H9 (cell line): ENCODE measurements around the gene DYNC2H1. TPM values are rescaled to one million over a fixed set of nuclear protein-coding genes. Genes with fewer than 3 reads are reported as not detected.

Experiments
- DNase-seq: peaks from one replicate; pipeline ENCODE4 v3.0.0-alpha.2; 2017
- H2AFZ ChIP-seq: one replicate; pipeline ENCODE4 v1.6.1; 2013; ENCODE audit warnings: mild to moderate bottlenecking, low read length, control low read depth, moderate library complexity
- H2AK5ac ChIP-seq: 2 replicates; pipeline ENCODE4 v1.6.1; 2013; ENCODE audit warnings: low read length, control low read depth, mixed read lengths; ENCODE audit not compliant: insufficient read length
- H2BK120ac ChIP-seq: one replicate; pipeline ENCODE4 v1.6.1; 2013; ENCODE audit warnings: low read depth, mild to moderate bottlenecking, low read length, control low read depth, inconsistent platforms; ENCODE audit not compliant: poor library complexity, severe bottlenecking
- H2BK12ac ChIP-seq: 2 replicates; pipeline ENCODE4 v1.6.1; 2013; ENCODE audit warnings: low read length, control low read depth, mixed read lengths, low read depth; ENCODE audit not compliant: insufficient read length
- H2BK15ac ChIP-seq: 2 replicates; pipeline ENCODE4 v1.6.1; 2013; ENCODE audit warnings: low read depth, low read length, control low read depth
- H2BK20ac ChIP-seq: one replicate; pipeline ENCODE4 v1.6.1; 2013; ENCODE audit warnings: low read depth, mild to moderate bottlenecking, low read length, control low read depth, inconsistent platforms; ENCODE audit not compliant: poor library complexity, severe bottlenecking
- H2BK5ac ChIP-seq: 2 replicates; pipeline ENCODE4 v1.6.1; 2013; ENCODE audit warnings: low read length, control low read depth, mixed read lengths; ENCODE audit not compliant: insufficient read length
- H3K14ac ChIP-seq: 2 replicates; pipeline ENCODE4 v1.6.1; 2013; ENCODE audit warnings: low read length, control low read depth; ENCODE audit not compliant: insufficient read depth
- H3K18ac ChIP-seq: 2 replicates; pipeline ENCODE4 v1.6.1; 2013; ENCODE audit warnings: low read depth, mild to moderate bottlenecking, mixed read lengths, low read length, control low read depth; ENCODE audit not compliant: insufficient read length
- H3K23ac ChIP-seq: 2 replicates; pipeline ENCODE4 v1.6.1; 2013; ENCODE audit warnings: low read length, control low read depth, mixed read lengths, low read depth; ENCODE audit not compliant: insufficient read length
- H3K23me2 ChIP-seq: 2 replicates; pipeline ENCODE4 v1.6.1; 2013; ENCODE audit warnings: low read depth, mild to moderate bottlenecking, mixed read lengths, low read length, control low read depth; ENCODE audit not compliant: insufficient read length, poor library complexity, severe bottlenecking
- H3K27ac ChIP-seq: 2 replicates; pipeline ENCODE4 v1.5.1; 2013; ENCODE audit warnings: low read length, control low read depth, mixed read lengths, low read depth; ENCODE audit not compliant: insufficient read length
- H3K27me3 ChIP-seq: 2 replicates; pipeline ENCODE4 v1.6.1; 2013; ENCODE audit warnings: low read length, control low read depth, inconsistent platforms; ENCODE audit not compliant: insufficient read depth
- H3K4ac ChIP-seq: 2 replicates; pipeline ENCODE4 v1.6.1; 2013; ENCODE audit warnings: low read depth, mild to moderate bottlenecking, control low read depth, inconsistent platforms, low read length, moderate library complexity
- H3K4me1 ChIP-seq: 2 replicates; pipeline ENCODE4 v1.6.1; 2013; ENCODE audit warnings: low read length, control low read depth, inconsistent platforms; ENCODE audit not compliant: insufficient read depth
- H3K4me2 ChIP-seq: 2 replicates; pipeline ENCODE4 v1.6.1; 2013; ENCODE audit warnings: low read length, control low read depth, mixed read lengths; ENCODE audit not compliant: insufficient read length, insufficient read depth
- H3K56ac ChIP-seq: 2 replicates; pipeline ENCODE4 v1.6.1; 2013; ENCODE audit warnings: low read depth, mild to moderate bottlenecking, mixed read lengths, low read length, control low read depth; ENCODE audit not compliant: insufficient read length
- H3K79me1 ChIP-seq: 2 replicates; pipeline ENCODE4 v1.6.1; 2013; ENCODE audit warnings: low read depth, mild to moderate bottlenecking, moderate library complexity, low read length, control low read depth, inconsistent platforms; ENCODE audit not compliant: insufficient read depth, poor library complexity, severe bottlenecking
- H3K79me2 ChIP-seq: 2 replicates; pipeline ENCODE4 v1.6.1; 2013; ENCODE audit warnings: low read length, control low read depth, inconsistent platforms; ENCODE audit not compliant: insufficient read depth
- H3K9ac ChIP-seq: 2 replicates; pipeline ENCODE4 v1.6.1; 2013; ENCODE audit warnings: low read length, control low read depth, mixed read lengths; ENCODE audit not compliant: insufficient read length; ENCODE audit errors: extremely low read depth
- H3K9me3 ChIP-seq: one replicate; pipeline ENCODE4 v1.6.1; 2013; ENCODE audit warnings: low read depth, low read length, inconsistent platforms; ENCODE audit not compliant: control insufficient read depth
- H3T11ph ChIP-seq: one replicate; pipeline ENCODE4 v1.6.1; 2013; ENCODE audit warnings: mild to moderate bottlenecking, low read length, control low read depth, inconsistent platforms
- H4K20me1 ChIP-seq: one replicate; pipeline ENCODE4 v1.6.1; 2013; ENCODE audit not compliant: control insufficient read depth, insufficient read length, insufficient read depth
- H4K5ac ChIP-seq: 2 replicates; pipeline ENCODE4 v1.6.1; 2013; ENCODE audit warnings: low read depth, mild to moderate bottlenecking, mixed read lengths, low read length, control low read depth; ENCODE audit not compliant: insufficient read length
- H4K8ac ChIP-seq: replicated peaks from 2 replicates; pipeline ENCODE4 v1.6.1; 2013; ENCODE audit warnings: low read length, control low read depth, mixed read lengths, low read depth; ENCODE audit not compliant: insufficient read length
- H4K91ac ChIP-seq: 2 replicates; pipeline ENCODE4 v1.6.1; 2013; ENCODE audit warnings: low read depth, mild to moderate bottlenecking, moderate library complexity, mixed read lengths, low read length, control low read depth; ENCODE audit not compliant: insufficient read length
- H3K27ac Mint-ChIP-seq, 3 experiments: 2 replicates in 2 of 3; 3 replicates in 1 of 3; pipeline ENCODE4 v1.8.0; 2020 to 2021; ENCODE audit warnings: mixed read lengths in 3 of 3, mild to moderate bottlenecking in 1 of 3, moderate library complexity in 1 of 3
- H3K27me3 Mint-ChIP-seq: 2 replicates; pipeline ENCODE4 v1.8.0; 2021; ENCODE audit warnings: low read depth, mild to moderate bottlenecking, moderate library complexity, mixed read lengths
- H3K36me3 Mint-ChIP-seq, 3 experiments: 2 replicates in 2 of 3; 3 replicates in 1 of 3; pipeline ENCODE4 v1.8.0; 2020 to 2021; ENCODE audit warnings: low read depth in 3 of 3, mixed read lengths in 3 of 3; ENCODE audit not compliant: insufficient read depth in 1 of 3
- H3K4me1 Mint-ChIP-seq, 2 experiments: 2 replicates each; pipeline ENCODE4 v1.8.0; 2020; ENCODE audit warnings: mixed read lengths in 2 of 2
- H3K4me3 Mint-ChIP-seq, 2 experiments: 2 replicates in 1 of 2; 3 replicates in 1 of 2; pipeline ENCODE4 v1.8.0; 2020 to 2021; ENCODE audit warnings: mild to moderate bottlenecking in 2 of 2, mixed read lengths in 2 of 2, moderate library complexity in 1 of 2
- H3K9me3 Mint-ChIP-seq, 2 experiments: 2 replicates in 1 of 2; 3 replicates in 1 of 2; pipeline ENCODE4 v1.8.0; 2020; ENCODE audit warnings: mild to moderate bottlenecking in 2 of 2, mixed read lengths in 2 of 2, moderate library complexity in 1 of 2
- CTCF ChIP-seq: fragments of 200-600 bp; sonication (generic); conservative IDR thresholded peaks from 3 replicates; pipeline ENCODE4 v1.8.0; 2021; ENCODE audit warnings: antibody characterized with exemption, mild to moderate bottlenecking
- WGBS: extraction: QIAGEN DNeasy Blood & Tissue Kit; methylation state at CpG from one replicate; pipeline ENCODE4 v1.1.7; 2013; ENCODE audit warnings: missing lambda C conversion rate, low lambda C conversion rate, mixed read lengths; ENCODE audit not compliant: insufficient read length; ENCODE audit errors: extremely low coverage; 5-methylcytosine and 5-hydroxymethylcytosine counted together
- total RNA-seq: library from RNA; stranded (reverse); gene quantifications from 2 replicates; pipeline ENCODE4 v1.2.1, GENCODE V29; 2021

Gene DYNC2H1
- total RNA-seq, 1 experiment from 2014 or later = 13.2 TPM

GRCh38 chr11:103202048-103202651 lies 92.9 kb downstream of the DYNC2H1 start:
- H3K27ac ChIP-seq = no peak overlapping the region
- no peaks in the 10 kb centered on the region for H4K20me1 ChIP-seq
- no peaks in the 10 kb centered on the region for H3K27me3 Mint-ChIP-seq
- no peaks in the 10 kb centered on the region for H3K23me2 ChIP-seq
- H3K56ac ChIP-seq = no peak overlapping the region
- H2AFZ ChIP-seq = no peak overlapping the region
- no peaks in the 10 kb centered on the region for H3K4me1 Mint-ChIP-seq
- no peak overlapping the region for H2BK15ac ChIP-seq
- no peaks in the 10 kb centered on the region for H3K79me1 ChIP-seq
- H3K4me2 ChIP-seq = no peak overlapping the region
- no peak overlapping the region for H4K5ac ChIP-seq
- DNase-seq = no peak
- no peak overlapping the region for H3K18ac ChIP-seq
- no peaks in the 10 kb centered on the region for H3K4me1 ChIP-seq
- TF ChIP-seq CTCF = peak; percentile 70
- no peak overlapping the region for H3K4ac ChIP-seq
- H3K9me3 ChIP-seq = no peaks in the 10 kb centered on the region
- no peaks in the 10 kb centered on the region for H3K79me2 ChIP-seq
- H3K9ac ChIP-seq = no peak overlapping the region
- H4K8ac ChIP-seq = no peak overlapping the region
- H3K9me3 Mint-ChIP-seq = no peaks in the 10 kb centered on the region
- H3K14ac ChIP-seq = no peak overlapping the region
- no peak overlapping the region for H3K27ac Mint-ChIP-seq
- peaks cover 4 to 13% (median 11%) of the 10 kb centered on the region in 3 experiments; a peak in 6 of 7 replicates for H3K36me3 Mint-ChIP-seq
- H2BK12ac ChIP-seq = no peak overlapping the region
- H2BK20ac ChIP-seq = no peak overlapping the region
- no peak overlapping the region for H4K91ac ChIP-seq
- no CpG with 5 or more reads among the region's 3 CpGs for WGBS
- H2BK120ac ChIP-seq = no peak overlapping the region
- H3T11ph ChIP-seq = no peak overlapping the region
- no peak overlapping the region for H2BK5ac ChIP-seq
- H3K23ac ChIP-seq = no peak overlapping the region
- H3K27me3 ChIP-seq = no peaks in the 10 kb centered on the region
- H2AK5ac ChIP-seq = no peak overlapping the region
- no peak overlapping the region for H3K4me3 Mint-ChIP-seq
